ENCODE data around the gene FAXC. TPM values are rescaled to one million over a fixed set of nuclear protein-coding genes. Genes with fewer than 3 reads are reported as not detected.

Gene FAXC
- polyA plus RNA-seq, 1 of the 3 experiments (the other 2 are of a cell fraction), result 9.0 TPM

DNA sequence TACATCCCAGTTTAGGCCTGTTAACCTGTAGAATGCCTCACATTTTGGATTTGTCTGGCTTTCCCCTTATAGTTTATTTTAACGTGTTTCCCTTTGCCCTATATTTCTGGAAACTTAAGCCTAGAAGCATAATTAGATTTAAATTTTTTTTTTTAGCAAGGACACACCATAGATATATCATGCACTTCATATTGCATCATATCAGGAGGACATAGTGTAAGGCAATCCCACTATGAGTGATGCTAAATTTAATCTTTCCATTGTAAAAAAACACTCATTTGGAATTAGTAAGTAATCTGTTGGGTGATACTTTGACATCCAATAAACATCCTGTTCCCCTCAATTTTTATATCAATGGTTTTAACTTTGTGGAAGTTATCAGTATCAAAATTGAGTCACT lies 10.3 kb upstream of the FAXC start:
- no peaks in the 10 kb centered on the region for H3K36me3 ChIP-seq (replicated peaks in 1 of 2; ENCODE audit: control insufficient read depth in 1 of 2, insufficient read depth in 2 of 2, low read length in 1 of 2)
- H3K79me2 ChIP-seq (ENCODE audit: insufficient read depth), result no peaks in the 10 kb centered on the region
- H3K4me1 ChIP-seq (ENCODE audit: control insufficient read depth in 1 of 2, insufficient read depth in 2 of 2, low read depth in 1 of 2, low read length in 1 of 2), result no peaks in the 10 kb centered on the region
- H3K9me3 ChIP-seq, result no peaks in the 10 kb centered on the region
- 23% methylated on average over 1 of the region's 1 CpG for WGBS (ENCODE audit: low lambda C conversion rate)
- no peak overlapping the region for H3K4me3 ChIP-seq (ENCODE audit: low read depth in 2 of 2, low read length in 1 of 2)
- H3K4me2 ChIP-seq, result no peak overlapping the region
- CTCF ChIA-PET, result interaction anchor here (1.1 to 1.2 kb wide), 2 partner anchors 44 to 52 kb away, joined by 3 read pairs; no protein-coding TSS in a partner anchor
- no peak overlapping the region for H3K9ac ChIP-seq
- no peak for DNase-seq
- H3K27me3 ChIP-seq (ENCODE audit: insufficient read depth), result no peaks in the 10 kb centered on the region; the same call in 1 of the 2 replicates
- no peaks in the 10 kb centered on the region for H4K20me1 ChIP-seq (ENCODE audit: insufficient read depth)
- POLR2A ChIA-PET, result no interaction called here
- no peak overlapping the region for H2AFZ ChIP-seq (ENCODE audit: low read depth)
- no peaks in the 10 kb centered on the region for H3F3A ChIP-seq (replicated peaks; ENCODE audit: insufficient read depth)
- no peak overlapping the region for H3K27ac ChIP-seq (ENCODE audit: low read depth in 2 of 2, low read length in 1 of 2)
- TF ChIP-seq TCF12 (IDR thresholded peaks at IDR 0.05) (no peak), MAX (IDR thresholded peaks at IDR 0.05; ENCODE audit: low read depth) (no peak), TAF1 (IDR thresholded peaks at IDR 0.05; ENCODE audit: borderline replicate concordance, low read depth, low read length) (no peak), POLR2AphosphoS5 (IDR thresholded peaks at IDR 0.05; ENCODE audit: low read depth, low read length) (no peak), NRF1 (IDR thresholded peaks at IDR 0.05; ENCODE audit: low read depth, low read length) (no peak), ZBTB33 (IDR thresholded peaks at IDR 0.05; ENCODE audit: borderline replicate concordance, low read depth) (no peak), SMC3 (IDR thresholded peaks at IDR 0.05; ENCODE audit: low read depth, low read length) (no peak), ELF1 (IDR thresholded peaks at IDR 0.05) (no peak), FOSL2 (IDR thresholded peaks at IDR 0.05; ENCODE audit: borderline replicate concordance, low read depth) (no peak), SIN3A (IDR thresholded peaks at IDR 0.05; ENCODE audit: borderline replicate concordance, low read depth, low read length) (no peak), JUND (IDR thresholded peaks at IDR 0.05) (no peak), RCOR1 (IDR thresholded peaks at IDR 0.05; ENCODE audit: low read length) (no peak), NFIC (IDR thresholded peaks at IDR 0.05; ENCODE audit: borderline replicate concordance) (no peak)
- TF ChIP-seq, protein P1, sequence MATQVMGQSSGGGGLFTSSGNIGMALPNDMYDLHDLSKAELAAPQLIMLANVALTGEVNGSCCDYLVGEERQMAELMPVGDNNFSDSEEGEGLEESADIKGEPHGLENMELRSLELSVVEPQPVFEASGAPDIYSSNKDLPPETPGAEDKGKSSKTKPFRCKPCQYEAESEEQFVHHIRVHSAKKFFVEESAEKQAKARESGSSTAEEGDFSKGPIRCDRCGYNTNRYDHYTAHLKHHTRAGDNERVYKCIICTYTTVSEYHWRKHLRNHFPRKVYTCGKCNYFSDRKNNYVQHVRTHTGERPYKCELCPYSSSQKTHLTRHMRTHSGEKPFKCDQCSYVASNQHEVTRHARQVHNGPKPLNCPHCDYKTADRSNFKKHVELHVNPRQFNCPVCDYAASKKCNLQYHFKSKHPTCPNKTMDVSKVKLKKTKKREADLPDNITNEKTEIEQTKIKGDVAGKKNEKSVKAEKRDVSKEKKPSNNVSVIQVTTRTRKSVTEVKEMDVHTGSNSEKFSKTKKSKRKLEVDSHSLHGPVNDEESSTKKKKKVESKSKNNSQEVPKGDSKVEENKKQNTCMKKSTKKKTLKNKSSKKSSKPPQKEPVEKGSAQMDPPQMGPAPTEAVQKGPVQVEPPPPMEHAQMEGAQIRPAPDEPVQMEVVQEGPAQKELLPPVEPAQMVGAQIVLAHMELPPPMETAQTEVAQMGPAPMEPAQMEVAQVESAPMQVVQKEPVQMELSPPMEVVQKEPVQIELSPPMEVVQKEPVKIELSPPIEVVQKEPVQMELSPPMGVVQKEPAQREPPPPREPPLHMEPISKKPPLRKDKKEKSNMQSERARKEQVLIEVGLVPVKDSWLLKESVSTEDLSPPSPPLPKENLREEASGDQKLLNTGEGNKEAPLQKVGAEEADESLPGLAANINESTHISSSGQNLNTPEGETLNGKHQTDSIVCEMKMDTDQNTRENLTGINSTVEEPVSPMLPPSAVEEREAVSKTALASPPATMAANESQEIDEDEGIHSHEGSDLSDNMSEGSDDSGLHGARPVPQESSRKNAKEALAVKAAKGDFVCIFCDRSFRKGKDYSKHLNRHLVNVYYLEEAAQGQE (IDR thresholded peaks at IDR 0.05; ENCODE audit: low read depth, low read length), result no peak
- TF ChIP-seq, protein P2, sequence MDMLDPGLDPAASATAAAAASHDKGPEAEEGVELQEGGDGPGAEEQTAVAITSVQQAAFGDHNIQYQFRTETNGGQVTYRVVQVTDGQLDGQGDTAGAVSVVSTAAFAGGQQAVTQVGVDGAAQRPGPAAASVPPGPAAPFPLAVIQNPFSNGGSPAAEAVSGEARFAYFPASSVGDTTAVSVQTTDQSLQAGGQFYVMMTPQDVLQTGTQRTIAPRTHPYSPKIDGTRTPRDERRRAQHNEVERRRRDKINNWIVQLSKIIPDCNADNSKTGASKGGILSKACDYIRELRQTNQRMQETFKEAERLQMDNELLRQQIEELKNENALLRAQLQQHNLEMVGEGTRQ (IDR thresholded peaks at IDR 0.05; ENCODE audit: borderline replicate concordance, low read depth, low read length), result no peak
- TF ChIP-seq, protein P3, sequence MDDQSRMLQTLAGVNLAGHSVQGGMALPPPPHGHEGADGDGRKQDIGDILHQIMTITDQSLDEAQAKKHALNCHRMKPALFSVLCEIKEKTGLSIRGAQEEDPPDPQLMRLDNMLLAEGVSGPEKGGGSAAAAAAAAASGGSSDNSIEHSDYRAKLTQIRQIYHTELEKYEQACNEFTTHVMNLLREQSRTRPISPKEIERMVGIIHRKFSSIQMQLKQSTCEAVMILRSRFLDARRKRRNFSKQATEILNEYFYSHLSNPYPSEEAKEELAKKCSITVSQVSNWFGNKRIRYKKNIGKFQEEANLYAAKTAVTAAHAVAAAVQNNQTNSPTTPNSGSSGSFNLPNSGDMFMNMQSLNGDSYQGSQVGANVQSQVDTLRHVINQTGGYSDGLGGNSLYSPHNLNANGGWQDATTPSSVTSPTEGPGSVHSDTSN (IDR thresholded peaks at IDR 0.05), result no peak
- H3K9me2 ChIP-seq, result no peaks in the 10 kb centered on the region

Measured in SK-N-SH (cell line).